GM19395 (cell line): ENCODE measurements around the gene RNF168.
"Not testable (repeated sequence)": the region's sequence is repeated elsewhere in the genome, so short reads cannot be mapped to it uniquely, and the experiment has no call there.

Source experiments
- ATAC-seq: cut with Tn5 transposase; IDR thresholded peaks from one replicate; pipeline ENCODE4 v1.9.1; 2021; ENCODE audit warnings: mild to moderate bottlenecking, moderate library complexity; ENCODE audit not compliant: unreplicated experiment

The RNF168 gene

GRCh38 chr3:196470182-196470581 lies 33.4 kb downstream of the RNF168 start:
- not testable (repeated sequence) for ATAC-seq

GRCh38 chr3:196463804-196464203 lies 39.8 kb downstream of the RNF168 start:
- ATAC-seq = no peak

- no peak for ATAC-seq
These were observed 40.2 kb downstream of the RNF168 start for GRCh38 chr3:196463478-196463756.

- not testable (repeated sequence) for ATAC-seq
These were observed 40.7 kb downstream of the RNF168 start for GRCh38 chr3:196462680-196463477.

- no peak for ATAC-seq
These were observed 45.5 kb downstream of the RNF168 start for GRCh38 chr3:196458063-196458462.

- ATAC-seq = not testable (repeated sequence)
These were observed 46.1 kb downstream of the RNF168 start for GRCh38 chr3:196457470-196457869.

GRCh38 chr3:196454935-196455334 lies 48.6 kb downstream of the RNF168 start:
- no peak for ATAC-seq

GRCh38 chr3:196445391-196445790 lies 58.2 kb downstream of the RNF168 start:
- ATAC-seq = not testable (repeated sequence)

GRCh38 chr3:196444500-196444894 lies 59.1 kb downstream of the RNF168 start:
- no peak for ATAC-seq

GRCh38 chr3:196440696-196441095 lies 62.9 kb downstream of the RNF168 start:
- ATAC-seq = peak; percentile 49

GRCh38 chr3:196440041-196440537 lies 63.5 kb downstream of the RNF168 start:
- ATAC-seq = peak; percentile 54

- peak; percentile 82 for ATAC-seq
These were observed 71.3 kb downstream of the RNF168 start, which contains the start of gene UBXN7 for GRCh38 chr3:196432137-196432879. Gene UBXN7 (minus strand): TSS chr3:196432427. CDS start chr3:196432399, 28 bp downstream.

- peak; percentile 35 for ATAC-seq
These were observed 72.1 kb downstream of the RNF168 start for GRCh38 chr3:196431181-196432136.

- no peak for ATAC-seq
These were observed 75.5 kb downstream of the RNF168 start for GRCh38 chr3:196428041-196428440.

- ATAC-seq = not testable (repeated sequence)
These were observed 79.1 kb downstream of the RNF168 start for GRCh38 chr3:196424421-196424820.

GRCh38 chr3:196423044-196423781 lies 80.4 kb downstream of the RNF168 start:
- no peak for ATAC-seq

- not testable (repeated sequence) for ATAC-seq
These were observed 81.9 kb downstream of the RNF168 start for GRCh38 chr3:196421668-196422067.

- ATAC-seq = no peak
These were observed 84.2 kb downstream of the RNF168 start for GRCh38 chr3:196419386-196419785.
